MM.1S (cell line): Measurements from ENCODE around the gene SYTL5.
A peak's percentile ranks its signal among the peaks of the same experiment; 100 is the strongest.

ENCODE experiments used
- DNase-seq: peaks from one replicate; pipeline ENCODE4 v3.0.0-alpha.2; 2015
- H2AFZ ChIP-seq: fragments of 300-600 bp; sonication (generic); 2 replicates; pipeline ENCODE4 v1.6.0; 2016; ENCODE audit warnings: antibody characterized with exemption, low read length
- H3F3A ChIP-seq: fragments of 300-600 bp; sonication (generic); 2 replicates; pipeline ENCODE4 v1.6.1; 2016; ENCODE audit warnings: mild to moderate bottlenecking, antibody characterized with exemption, low read length, moderate library complexity, mixed read lengths; ENCODE audit not compliant: insufficient read depth
- H3K27ac ChIP-seq: fragments of 300-600 bp; sonication (generic); 2 replicates; pipeline ENCODE4 v1.5.1; 2016; ENCODE audit warnings: mild to moderate bottlenecking, low read length
- H3K27me3 ChIP-seq: fragments of 300-600 bp; sonication (generic); replicated peaks from 2 replicates; pipeline ENCODE4 v1.6.0; 2016; ENCODE audit warnings: low read length; ENCODE audit not compliant: insufficient read depth
- H3K36me3 ChIP-seq: fragments of 300-600 bp; sonication (generic); replicated peaks from 2 replicates; pipeline ENCODE4 v1.6.1; 2016; ENCODE audit warnings: mild to moderate bottlenecking, low read length, mixed read lengths; ENCODE audit not compliant: insufficient read depth
- H3K4me1 ChIP-seq: fragments of 300-600 bp; sonication (generic); 2 replicates; pipeline ENCODE4 v1.6.1; 2016; ENCODE audit warnings: low read length, mixed read lengths
- H3K4me2 ChIP-seq: fragments of 300-600 bp; sonication (generic); 2 replicates; pipeline ENCODE4 v1.6.0; 2016; ENCODE audit warnings: low read depth, low read length
- H3K4me3 ChIP-seq: fragments of 300-600 bp; sonication (generic); 2 replicates; pipeline ENCODE4 v1.5.1; 2016; ENCODE audit warnings: low read length, mixed read lengths
- H3K79me2 ChIP-seq: fragments of 300-600 bp; sonication (generic); 2 replicates; pipeline ENCODE4 v1.6.1; 2016; ENCODE audit warnings: mixed run types, low read length, mixed read lengths
- H3K9ac ChIP-seq: fragments of 300-600 bp; sonication (generic); 2 replicates; pipeline ENCODE4 v1.6.1; 2016; ENCODE audit warnings: low read length, mixed read lengths
- H3K9me2 ChIP-seq: fragments of 300-600 bp; sonication (generic); replicated peaks from 2 replicates; pipeline ENCODE4 v1.6.1; 2016; ENCODE audit warnings: mild to moderate bottlenecking, low read length, mixed read lengths; ENCODE audit not compliant: insufficient read depth
- H3K9me3 ChIP-seq: fragments of 300-600 bp; sonication (generic); replicated peaks from 2 replicates; pipeline ENCODE4 v1.6.1; 2016; ENCODE audit warnings: mild to moderate bottlenecking, low read length, mixed read lengths; ENCODE audit not compliant: insufficient read depth
- H4K20me1 ChIP-seq: fragments of 300-600 bp; sonication (generic); 2 replicates; pipeline ENCODE4 v1.6.1; 2016; ENCODE audit warnings: mild to moderate bottlenecking, low read length, moderate library complexity, mixed read lengths; ENCODE audit not compliant: insufficient read depth
- CTCF ChIP-seq: fragments of 300-600 bp; sonication (generic); IDR thresholded peaks from 2 replicates; pipeline ENCODE4 v1.5.1; 2016; ENCODE audit warnings: antibody characterized with exemption, low read length, mixed read lengths
- EZH2 ChIP-seq: fragments of 300-600 bp; sonication (generic); optimal IDR thresholded peaks from 2 replicates; pipeline ENCODE3; 2017; ENCODE audit warnings: low read depth, mild to moderate bottlenecking, antibody characterized with exemption, low read length, mixed read lengths
- EZH2phosphoT487 ChIP-seq: fragments of 300-600 bp; sonication (generic); IDR thresholded peaks from 2 replicates; pipeline ENCODE4 v1.6.1; 2018; ENCODE audit warnings: antibody characterized with exemption, low read length

The SYTL5 gene

GRCh38 chrX:38085813-38086212, 79.5 kb downstream of the SYTL5 start:
- Histone ChIP-seq H3K9ac (no peak overlapping the region), H4K20me1 (no peaks in the 10 kb centered on the region), H3K36me3 (no peaks in the 10 kb centered on the region), H3K79me2 (no peaks in the 10 kb centered on the region), H3K4me1 (0 out of 2 replicates have a peak, but pooled peaks cover 7% of the 10 kb centered on the region), H3K4me3 (no peak overlapping the region), H3K4me2 (no peak overlapping the region), H3K27ac (no peak overlapping the region), H3K9me2 (no peaks in the 10 kb centered on the region), H3K9me3 (no peaks in the 10 kb centered on the region), H2AFZ (no peak overlapping the region), H3K27me3 (no peaks in the 10 kb centered on the region), H3F3A (no peaks in the 10 kb centered on the region)
- DNase-seq, result no peak
- TF ChIP-seq CTCF (no peak), EZH2phosphoT487 (no peak), EZH2 (no peak)

DNA sequence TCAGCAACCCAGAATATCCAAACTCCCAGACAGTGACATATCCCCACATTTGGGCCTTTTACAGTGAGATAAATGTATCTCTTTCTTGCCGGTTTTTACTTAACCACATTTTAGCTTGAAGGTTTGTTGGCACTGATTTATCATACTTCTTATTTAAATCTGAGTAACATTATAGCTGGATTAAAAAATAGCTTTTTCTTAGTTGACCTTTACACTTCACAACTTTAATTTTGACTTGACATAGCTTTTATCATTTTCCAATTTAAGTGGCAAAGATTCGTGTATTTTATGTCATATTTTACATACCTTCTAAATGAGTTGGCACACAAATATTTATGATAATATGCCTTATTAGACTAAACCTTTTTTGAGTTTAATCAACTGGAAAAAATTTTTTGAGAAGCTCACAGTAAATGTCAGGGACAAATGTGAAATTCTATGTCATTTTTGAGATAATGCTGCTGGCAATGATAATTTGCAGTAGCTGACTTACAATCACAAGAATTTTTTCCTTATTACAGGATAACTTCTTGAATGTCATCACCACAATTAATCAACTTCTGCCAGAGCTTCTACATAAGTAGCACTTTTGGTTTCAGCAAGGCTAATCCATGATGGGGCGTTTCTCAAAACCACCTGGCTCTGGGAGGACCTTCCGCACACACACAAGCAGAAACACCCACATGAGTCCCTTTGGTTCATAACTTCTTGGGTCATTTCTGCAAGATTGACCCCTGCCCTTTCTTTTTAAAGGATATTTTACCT, 80.3 kb downstream of the SYTL5 start:
- Histone ChIP-seq H3K4me3 (no peak overlapping the region), H3K9me3 (no peaks in the 10 kb centered on the region), H3K36me3 (no peaks in the 10 kb centered on the region), H3K4me1 (0 out of 2 replicates have a peak, but pooled peaks cover 7% of the 10 kb centered on the region), H3K27me3 (no peaks in the 10 kb centered on the region), H3K4me2 (no peak overlapping the region), H3K9me2 (no peaks in the 10 kb centered on the region), H2AFZ (no peak overlapping the region), H3K9ac (no peak overlapping the region), H4K20me1 (no peaks in the 10 kb centered on the region), H3K27ac (no peak overlapping the region), H3K79me2 (no peaks in the 10 kb centered on the region), H3F3A (no peaks in the 10 kb centered on the region)
- no peak for TF ChIP-seq EZH2
- no peak for TF ChIP-seq EZH2phosphoT487
- no peak for TF ChIP-seq CTCF
- peak; percentile 16 for DNase-seq

DNA sequence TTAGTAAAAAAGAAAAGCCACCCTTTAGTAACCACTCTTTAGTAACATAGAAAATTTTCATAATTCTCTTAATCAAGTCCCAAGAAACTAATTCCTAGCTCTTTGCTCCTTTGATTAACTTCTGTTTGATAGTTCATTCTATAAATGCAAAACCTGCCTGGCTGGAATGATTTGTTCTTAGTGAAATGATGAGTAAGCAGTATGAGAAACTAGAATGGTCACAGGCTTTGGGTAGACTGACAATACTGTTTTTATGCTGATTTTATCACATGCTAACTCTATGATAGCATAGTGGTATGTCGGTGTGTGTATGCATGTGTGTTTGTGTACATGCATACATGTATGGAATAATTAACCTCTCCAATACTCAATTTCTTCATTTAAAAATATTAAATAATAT, 81.2 kb downstream of the SYTL5 start:
- H3K9ac ChIP-seq, result no peak overlapping the region

More for the DNA sequence above, 81.2 kb downstream of the SYTL5 start:
- Histone ChIP-seq H3K27ac (peak overlapping the region; percentile 6; the same call in 1 of the 2 replicates), H3K4me1 (0 out of 2 replicates have a peak, but pooled peaks cover 7% of the 10 kb centered on the region), H3K4me2 (no peak overlapping the region), H3K79me2 (no peaks in the 10 kb centered on the region), H3K36me3 (no peaks in the 10 kb centered on the region), H3K27me3 (no peaks in the 10 kb centered on the region), H4K20me1 (no peaks in the 10 kb centered on the region), H2AFZ (no peak overlapping the region), H3K4me3 (no peak overlapping the region), H3K9me3 (no peaks in the 10 kb centered on the region), H3K9me2 (no peaks in the 10 kb centered on the region), H3F3A (no peaks in the 10 kb centered on the region)
- DNase-seq, result no peak
- TF ChIP-seq EZH2, result no peak
- TF ChIP-seq CTCF, result no peak
- TF ChIP-seq EZH2phosphoT487, result no peak
